NB4 (cell line): ENCODE measurements around the gene SCRN2.

Source experiments
- MYC ChIP-seq: IDR thresholded peaks from 2 replicates; pipeline ENCODE4 v1.6.1; 2011; ENCODE audit warnings: low read depth, low read length
- TF ChIP-seq, protein P1 (sequence below): IDR thresholded peaks from one replicate; pipeline ENCODE4 v1.5.1; 2012; ENCODE audit warnings: low read depth, low read length

DNA sequence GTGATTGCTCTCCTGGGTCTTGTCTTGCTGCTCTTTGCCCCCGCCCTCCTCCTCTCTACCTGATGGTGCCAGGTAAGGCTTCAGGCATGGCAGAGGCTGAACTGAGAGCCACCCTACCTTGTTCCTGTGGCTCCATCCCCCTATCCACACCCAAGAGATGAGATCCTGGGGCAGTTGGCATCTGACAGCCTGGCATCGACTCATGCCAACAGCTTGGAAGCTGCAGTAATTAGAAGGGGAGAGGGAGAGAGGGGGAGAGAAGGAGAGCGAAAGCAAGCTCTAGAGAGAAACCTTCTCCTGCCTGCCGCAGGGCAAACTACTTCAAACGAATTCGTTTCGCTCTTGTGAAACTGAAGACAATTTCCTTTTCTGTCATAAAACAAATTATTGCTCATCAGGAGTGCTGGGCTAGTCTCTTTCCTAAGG, 23.7 kb upstream of the SCRN2 start:
- TF ChIP-seq, protein P1, sequence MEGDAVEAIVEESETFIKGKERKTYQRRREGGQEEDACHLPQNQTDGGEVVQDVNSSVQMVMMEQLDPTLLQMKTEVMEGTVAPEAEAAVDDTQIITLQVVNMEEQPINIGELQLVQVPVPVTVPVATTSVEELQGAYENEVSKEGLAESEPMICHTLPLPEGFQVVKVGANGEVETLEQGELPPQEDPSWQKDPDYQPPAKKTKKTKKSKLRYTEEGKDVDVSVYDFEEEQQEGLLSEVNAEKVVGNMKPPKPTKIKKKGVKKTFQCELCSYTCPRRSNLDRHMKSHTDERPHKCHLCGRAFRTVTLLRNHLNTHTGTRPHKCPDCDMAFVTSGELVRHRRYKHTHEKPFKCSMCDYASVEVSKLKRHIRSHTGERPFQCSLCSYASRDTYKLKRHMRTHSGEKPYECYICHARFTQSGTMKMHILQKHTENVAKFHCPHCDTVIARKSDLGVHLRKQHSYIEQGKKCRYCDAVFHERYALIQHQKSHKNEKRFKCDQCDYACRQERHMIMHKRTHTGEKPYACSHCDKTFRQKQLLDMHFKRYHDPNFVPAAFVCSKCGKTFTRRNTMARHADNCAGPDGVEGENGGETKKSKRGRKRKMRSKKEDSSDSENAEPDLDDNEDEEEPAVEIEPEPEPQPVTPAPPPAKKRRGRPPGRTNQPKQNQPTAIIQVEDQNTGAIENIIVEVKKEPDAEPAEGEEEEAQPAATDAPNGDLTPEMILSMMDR: no peak
- TF ChIP-seq MYC: no peak
